NB4 (cell line): ENCODE measurements around the gene ZER1.

Experiments used
- MYC ChIP-seq: IDR thresholded peaks from 2 replicates; pipeline ENCODE4 v1.6.1; 2011; ENCODE audit warnings: low read depth, low read length
- POLR2A ChIP-seq: IDR thresholded peaks from 2 replicates; pipeline ENCODE4 v1.6.1; 2011; ENCODE audit warnings: mild to moderate bottlenecking; ENCODE audit not compliant: insufficient read length; ENCODE audit errors: extremely low read depth
- TF ChIP-seq, protein P1 (sequence below): IDR thresholded peaks from one replicate; pipeline ENCODE4 v1.5.1; 2012; ENCODE audit warnings: low read depth, low read length
- TF ChIP-seq, protein P2 (sequence below): IDR thresholded peaks from 2 replicates; pipeline ENCODE4 v1.6.1; 2011; ENCODE audit warnings: low read depth, low read length

GRCh38 chr9:128742401-128742800 is 29.3 kb downstream of the ZER1 start:
- TF ChIP-seq, protein P1, sequence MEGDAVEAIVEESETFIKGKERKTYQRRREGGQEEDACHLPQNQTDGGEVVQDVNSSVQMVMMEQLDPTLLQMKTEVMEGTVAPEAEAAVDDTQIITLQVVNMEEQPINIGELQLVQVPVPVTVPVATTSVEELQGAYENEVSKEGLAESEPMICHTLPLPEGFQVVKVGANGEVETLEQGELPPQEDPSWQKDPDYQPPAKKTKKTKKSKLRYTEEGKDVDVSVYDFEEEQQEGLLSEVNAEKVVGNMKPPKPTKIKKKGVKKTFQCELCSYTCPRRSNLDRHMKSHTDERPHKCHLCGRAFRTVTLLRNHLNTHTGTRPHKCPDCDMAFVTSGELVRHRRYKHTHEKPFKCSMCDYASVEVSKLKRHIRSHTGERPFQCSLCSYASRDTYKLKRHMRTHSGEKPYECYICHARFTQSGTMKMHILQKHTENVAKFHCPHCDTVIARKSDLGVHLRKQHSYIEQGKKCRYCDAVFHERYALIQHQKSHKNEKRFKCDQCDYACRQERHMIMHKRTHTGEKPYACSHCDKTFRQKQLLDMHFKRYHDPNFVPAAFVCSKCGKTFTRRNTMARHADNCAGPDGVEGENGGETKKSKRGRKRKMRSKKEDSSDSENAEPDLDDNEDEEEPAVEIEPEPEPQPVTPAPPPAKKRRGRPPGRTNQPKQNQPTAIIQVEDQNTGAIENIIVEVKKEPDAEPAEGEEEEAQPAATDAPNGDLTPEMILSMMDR: no peak
- no peak for TF ChIP-seq POLR2A
- no peak for TF ChIP-seq MYC
- TF ChIP-seq, protein P2, sequence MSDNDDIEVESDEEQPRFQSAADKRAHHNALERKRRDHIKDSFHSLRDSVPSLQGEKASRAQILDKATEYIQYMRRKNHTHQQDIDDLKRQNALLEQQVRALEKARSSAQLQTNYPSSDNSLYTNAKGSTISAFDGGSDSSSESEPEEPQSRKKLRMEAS: no peak
